ENCODE measurements around the gene SPINK9. TPM values are rescaled to one million over a fixed set of nuclear protein-coding genes. Genes with fewer than 3 reads are reported as not detected.

SPINK9 gene
- total RNA-seq, 4 donors from 2014 or later = not detected

GRCh38 chr5:148343603-148344487 is 8.5 kb downstream of the SPINK9 start:
- no peak for TF ChIP-seq CTCF (IDR thresholded peaks at IDR 0.05; ENCODE audit: low read depth)

GRCh38 chr5:148347706-148348105 is 12.3 kb downstream of the SPINK9 start:
- no peak for TF ChIP-seq CTCF (IDR thresholded peaks at IDR 0.05; ENCODE audit: low read depth)

GRCh38 chr5:148352696-148353095 is 17.3 kb downstream of the SPINK9 start:
- TF ChIP-seq CTCF (IDR thresholded peaks at IDR 0.05; ENCODE audit: low read depth) = no peak

GRCh38 chr5:148353634-148354033 is 18.3 kb downstream of the SPINK9 start:
- TF ChIP-seq CTCF (IDR thresholded peaks at IDR 0.05; ENCODE audit: low read depth) = no peak

GRCh38 chr5:148364343-148364742 is 29.0 kb downstream of the SPINK9 start:
- no peak for TF ChIP-seq CTCF (IDR thresholded peaks at IDR 0.05; ENCODE audit: low read depth)

DNA sequence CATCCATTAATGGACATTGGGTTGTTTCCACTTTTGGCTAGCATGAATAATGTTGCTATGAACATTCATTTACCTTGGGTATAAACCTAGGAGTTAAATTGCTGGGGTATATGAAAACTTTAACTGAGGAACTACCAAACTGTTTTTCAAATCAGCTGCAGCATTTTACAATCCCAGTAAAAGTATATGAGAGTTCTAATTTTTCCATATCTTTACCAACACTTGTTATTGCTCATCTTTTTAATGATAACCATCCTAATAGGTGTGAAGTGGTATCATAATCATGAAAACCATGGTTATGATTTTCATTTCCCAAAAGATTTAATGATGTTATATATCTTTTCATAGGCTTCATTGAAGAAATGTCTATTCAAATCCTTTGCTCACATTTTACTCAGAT is 32.9 kb downstream of the SPINK9 start:
- TF ChIP-seq CTCF (IDR thresholded peaks at IDR 0.05; ENCODE audit: low read depth) = no peak

GRCh38 chr5:148372166-148372725 is 36.9 kb downstream of the SPINK9 start:
- no peak for TF ChIP-seq CTCF (IDR thresholded peaks at IDR 0.05; ENCODE audit: low read depth)

Data from subcutaneous adipose tissue (tissue), 4 donors.